SK-N-SH (cell line): ENCODE data around the gene TMEM63B. TPM values are rescaled to one million over a fixed set of nuclear protein-coding genes. Genes with fewer than 3 reads are reported as not detected.

Source experiments
- CTCF ChIA-PET: fragments of 300-600, 350-600 bp; formaldehyde crosslinking; extraction: SDS; loops from one replicate; lab custom pipeline; 2021; lab: Yijun Ruan, JAX
- POLR2A ChIA-PET: fragments of 350-600 bp; sonication (Branson Sonifier 250); formaldehyde crosslinking; extraction: SDS; loops from one replicate; lab custom pipeline; 2020; ENCODE audit warnings: antibody characterized with exemption, inconsistent platforms; lab: Yijun Ruan, JAX
- DNase-seq: peaks from one replicate; pipeline ENCODE4 v3.0.0; 2012
- H2AFZ ChIP-seq: fragments of 200-600 bp; sonication (generic); 2 replicates; pipeline ENCODE4 v1.8.1; 2016; ENCODE audit warnings: antibody characterized with exemption, mild to moderate bottlenecking, low read depth
- H3F3A ChIP-seq: fragments of 200-600 bp; sonication (generic); replicated peaks from 2 replicates; pipeline ENCODE3; 2016; ENCODE audit warnings: antibody characterized with exemption, mild to moderate bottlenecking; ENCODE audit not compliant: insufficient read depth
- H3K27ac ChIP-seq, 2 experiments: fragments of 200-500 bp in 1 of 2; fragments of 200-600 bp in 1 of 2; sonication (Bioruptor generic) in 1 of 2; sonication (generic), shearing (Covaris generic) in 1 of 2; 2 replicates each; pipeline versions ENCODE4 v1.5.1 to v1.6.1; 2014 to 2016; ENCODE audit warnings: low read depth in 2 of 2, inconsistent platforms in 1 of 2, low read length in 1 of 2, mild to moderate bottlenecking in 1 of 2, mixed read lengths in 1 of 2
- H3K27me3 ChIP-seq: fragments of 200-600 bp; sonication (generic), shearing (Covaris generic); 2 replicates; pipeline ENCODE4 v1.6.1; 2016; ENCODE audit warnings: mixed run types; ENCODE audit not compliant: insufficient read depth
- H3K36me3 ChIP-seq, 2 experiments: fragments of 200-500 bp in 1 of 2; fragments of 200-600 bp in 1 of 2; sonication (Bioruptor generic) in 1 of 2; sonication (generic) in 1 of 2; replicated peaks in 1 of 2; 2 replicates each; pipeline versions ENCODE3 to v1.5.1; 2014 to 2016; ENCODE audit warnings: low read length in 1 of 2, mild to moderate bottlenecking in 1 of 2; ENCODE audit not compliant: insufficient read depth in 2 of 2, control insufficient read depth in 1 of 2
- H3K4me1 ChIP-seq, 2 experiments: fragments of 200-500 bp in 1 of 2; fragments of 200-600 bp in 1 of 2; sonication (Bioruptor generic) in 1 of 2; sonication (generic), shearing (Covaris generic) in 1 of 2; 2 replicates each; pipeline versions ENCODE4 v1.5.1 to v1.6.1; 2014 to 2016; ENCODE audit warnings: low read depth in 1 of 2, low read length in 1 of 2, mixed run types in 1 of 2; ENCODE audit not compliant: insufficient read depth in 2 of 2, control insufficient read depth in 1 of 2
- H3K4me2 ChIP-seq: fragments of 200-600 bp; sonication (generic), shearing (Covaris generic); 2 replicates; pipeline ENCODE4 v1.6.1; 2017; ENCODE audit warnings: mixed run types
- H3K4me3 ChIP-seq, 2 experiments: fragments of 200-500 bp in 1 of 2; fragments of 200-600 bp in 1 of 2; sonication (Bioruptor generic) in 1 of 2; sonication (generic), shearing (Covaris generic) in 1 of 2; 2 replicates each; pipeline versions ENCODE4 v1.5.1 to v1.8.1; 2014 to 2016; ENCODE audit warnings: low read depth in 2 of 2, inconsistent platforms in 1 of 2, low read length in 1 of 2, mild to moderate bottlenecking in 1 of 2, mixed read lengths in 1 of 2, moderate library complexity in 1 of 2
- H3K79me2 ChIP-seq: fragments of 200-600 bp; sonication (generic); 2 replicates; pipeline ENCODE4 v1.8.1; 2017; ENCODE audit warnings: mild to moderate bottlenecking; ENCODE audit not compliant: insufficient read depth
- H3K9ac ChIP-seq: fragments of 200-600 bp; sonication (generic); 2 replicates; pipeline ENCODE4 v1.6.1; 2017; ENCODE audit warnings: mixed run types
- H3K9me2 ChIP-seq: fragments of 200-600 bp; sonication (generic); 2 replicates; pipeline ENCODE4 v1.6.1; 2017; ENCODE audit warnings: mixed run types
- H3K9me3 ChIP-seq: fragments of 200-600 bp; sonication (generic); 2 replicates; pipeline ENCODE4 v1.6.1; 2017; ENCODE audit warnings: mixed run types, mild to moderate bottlenecking, moderate library complexity
- H4K20me1 ChIP-seq: fragments of 200-600 bp; sonication (generic); 2 replicates; pipeline ENCODE4 v1.6.1; 2017; ENCODE audit warnings: mild to moderate bottlenecking, mixed run types; ENCODE audit not compliant: insufficient read depth
- CHD2 ChIP-seq: fragments of 150-350 bp; IDR thresholded peaks from 2 replicates; pipeline ENCODE4 v1.6.1; 2018; ENCODE audit warnings: low read length; ENCODE audit not compliant: partially characterized antibody
- ELF1 ChIP-seq: IDR thresholded peaks from 2 replicates; pipeline ENCODE4 v1.4.0; 2012
- EZH2phosphoT487 ChIP-seq: fragments of 200-600 bp; sonication (generic); IDR thresholded peaks from 2 replicates; pipeline ENCODE4 v1.6.1; 2017; ENCODE audit warnings: low read depth, mixed run types, mild to moderate bottlenecking, antibody characterized with exemption, moderate library complexity, borderline replicate concordance
- FOSL2 ChIP-seq: IDR thresholded peaks from 2 replicates; pipeline ENCODE4 v1.4.0; 2012; ENCODE audit warnings: low read depth, mild to moderate bottlenecking, moderate library complexity, borderline replicate concordance
- IRF3 ChIP-seq: fragments of 150-350 bp; IDR thresholded peaks from 2 replicates; pipeline ENCODE4 v1.6.1; 2016; ENCODE audit warnings: mild to moderate bottlenecking, low read depth, low read length
- MAX ChIP-seq: IDR thresholded peaks from 2 replicates; pipeline ENCODE4 v1.4.0; 2012; ENCODE audit warnings: low read depth
- MEF2A ChIP-seq: IDR thresholded peaks from 2 replicates; pipeline ENCODE4 v1.4.0; 2012; ENCODE audit warnings: low read depth, borderline replicate concordance
- RCOR1 ChIP-seq: fragments of 150-350 bp; IDR thresholded peaks from 2 replicates; pipeline ENCODE4 v1.6.1; 2017; ENCODE audit warnings: antibody characterized with exemption, low read length
- RFX5 ChIP-seq: IDR thresholded peaks from 2 replicates; pipeline ENCODE4 v1.6.1; 2012; ENCODE audit warnings: mild to moderate bottlenecking, improper control_type of control experiment, low read length
- SIN3A ChIP-seq: IDR thresholded peaks from 2 replicates; pipeline ENCODE4 v1.6.1; 2012; ENCODE audit warnings: low read depth, mild to moderate bottlenecking, low read length, moderate library complexity, borderline replicate concordance
- TCF12 ChIP-seq: IDR thresholded peaks from 2 replicates; pipeline ENCODE4 v1.4.0; 2012
- YY1 ChIP-seq: IDR thresholded peaks from 2 replicates; pipeline ENCODE4 v1.4.0; 2012; ENCODE audit warnings: low read depth, mild to moderate bottlenecking
- WGBS: methylation state at CpG from one replicate; pipeline ENCODE4 v1.1.6; 2017; ENCODE audit warnings: low lambda C conversion rate; 5-methylcytosine and 5-hydroxymethylcytosine counted together
- polyA plus RNA-seq, 3 experiments: library from polyadenylated mRNA; depleted of rRNA; stranded (reverse); fragments of >200 nt; gene quantifications; 2 replicates each; pipeline ENCODE4 v1.2.3, GENCODE V29; 2012
- TF ChIP-seq, protein P1 (sequence below): IDR thresholded peaks from 2 replicates; pipeline ENCODE4 v1.6.1; 2012; ENCODE audit warnings: mild to moderate bottlenecking, low read depth, low read length, moderate library complexity

Gene TMEM63B
- polyA plus RNA-seq, 1 of the 3 experiments (the other 2 are of a cell fraction), result 52.7 TPM

DNA sequence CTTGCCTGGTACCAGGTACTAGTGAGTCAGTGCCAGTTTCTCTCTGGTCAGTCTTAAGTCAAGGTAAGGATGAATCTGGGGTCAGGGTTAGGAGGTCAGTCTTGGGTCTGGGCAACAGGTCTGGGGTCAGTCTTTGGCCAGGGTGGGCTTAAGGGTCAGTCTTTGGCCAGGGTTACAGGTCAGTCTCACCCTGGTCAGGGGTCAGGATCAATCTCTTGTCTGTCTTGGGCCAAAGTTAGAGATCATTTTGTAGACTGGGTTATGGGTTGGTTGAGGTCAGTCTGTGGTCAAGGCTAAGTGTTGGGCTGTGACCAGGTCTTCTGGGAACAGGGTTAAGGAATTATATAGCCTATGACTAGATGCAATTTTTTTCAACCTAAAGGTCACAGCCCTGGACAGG lies 18.5 kb downstream of the TMEM63B start:
- Histone ChIP-seq H3K4me3 (no peak overlapping the region), H3K27me3 (no peaks in the 10 kb centered on the region), H3F3A (no peaks in the 10 kb centered on the region), H3K9ac (no peak overlapping the region)
- CTCF ChIA-PET, result no interaction called here
- DNase-seq, result no peak
- TF ChIP-seq, protein P1, sequence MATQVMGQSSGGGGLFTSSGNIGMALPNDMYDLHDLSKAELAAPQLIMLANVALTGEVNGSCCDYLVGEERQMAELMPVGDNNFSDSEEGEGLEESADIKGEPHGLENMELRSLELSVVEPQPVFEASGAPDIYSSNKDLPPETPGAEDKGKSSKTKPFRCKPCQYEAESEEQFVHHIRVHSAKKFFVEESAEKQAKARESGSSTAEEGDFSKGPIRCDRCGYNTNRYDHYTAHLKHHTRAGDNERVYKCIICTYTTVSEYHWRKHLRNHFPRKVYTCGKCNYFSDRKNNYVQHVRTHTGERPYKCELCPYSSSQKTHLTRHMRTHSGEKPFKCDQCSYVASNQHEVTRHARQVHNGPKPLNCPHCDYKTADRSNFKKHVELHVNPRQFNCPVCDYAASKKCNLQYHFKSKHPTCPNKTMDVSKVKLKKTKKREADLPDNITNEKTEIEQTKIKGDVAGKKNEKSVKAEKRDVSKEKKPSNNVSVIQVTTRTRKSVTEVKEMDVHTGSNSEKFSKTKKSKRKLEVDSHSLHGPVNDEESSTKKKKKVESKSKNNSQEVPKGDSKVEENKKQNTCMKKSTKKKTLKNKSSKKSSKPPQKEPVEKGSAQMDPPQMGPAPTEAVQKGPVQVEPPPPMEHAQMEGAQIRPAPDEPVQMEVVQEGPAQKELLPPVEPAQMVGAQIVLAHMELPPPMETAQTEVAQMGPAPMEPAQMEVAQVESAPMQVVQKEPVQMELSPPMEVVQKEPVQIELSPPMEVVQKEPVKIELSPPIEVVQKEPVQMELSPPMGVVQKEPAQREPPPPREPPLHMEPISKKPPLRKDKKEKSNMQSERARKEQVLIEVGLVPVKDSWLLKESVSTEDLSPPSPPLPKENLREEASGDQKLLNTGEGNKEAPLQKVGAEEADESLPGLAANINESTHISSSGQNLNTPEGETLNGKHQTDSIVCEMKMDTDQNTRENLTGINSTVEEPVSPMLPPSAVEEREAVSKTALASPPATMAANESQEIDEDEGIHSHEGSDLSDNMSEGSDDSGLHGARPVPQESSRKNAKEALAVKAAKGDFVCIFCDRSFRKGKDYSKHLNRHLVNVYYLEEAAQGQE, result no peak
- no peak for TF ChIP-seq FOSL2
- TF ChIP-seq IRF3, result no peak
- no peak for TF ChIP-seq MEF2A
- TF ChIP-seq MAX, result no peak
- no peak for TF ChIP-seq YY1
- TF ChIP-seq TCF12, result no peak
- no peak for TF ChIP-seq RCOR1
- TF ChIP-seq SIN3A, result no peak
- TF ChIP-seq, all 33 proteins: peak for 0
- Histone ChIP-seq H2AFZ (no peak overlapping the region), H3K4me1 (no peaks in the 10 kb centered on the region), H3K27ac (no peak overlapping the region), H4K20me1 (no peaks in the 10 kb centered on the region), H3K79me2 (no peaks in the 10 kb centered on the region), H3K9me3 (no peaks in the 10 kb centered on the region), H3K36me3 (peaks cover 15 to 34% of the 10 kb centered on the region in 2 experiments), H3K9me2 (no peaks in the 10 kb centered on the region), H3K4me2 (no peak overlapping the region)
- POLR2A ChIA-PET, result no interaction called here

- Histone ChIP-seq H3K27me3 (no peaks in the 10 kb centered on the region), H4K20me1 (no peaks in the 10 kb centered on the region), H3K4me2 (no peak overlapping the region), H3F3A (no peaks in the 10 kb centered on the region), H3K9me2 (no peaks in the 10 kb centered on the region), H3K4me1 (peaks cover 0 to 2% of the 10 kb centered on the region in 2 experiments; a peak in 1 of 4 replicates), H3K27ac (no peak overlapping the region), H2AFZ (no peak overlapping the region), H3K9me3 (no peaks in the 10 kb centered on the region), H3K36me3 (peaks cover 15 to 28% of the 10 kb centered on the region in 2 experiments), H3K79me2 (no peaks in the 10 kb centered on the region), H3K4me3 (no peak overlapping the region), H3K9ac (no peak overlapping the region)
- WGBS, result 94% methylated on average over 8 of the region's 10 CpGs
- no peak for DNase-seq
- ChIA-PET POLR2A (no interaction called here), CTCF (interaction anchor here (1.0 to 1.6 kb wide), 2 partner anchors 47 to 50 kb away, joined by 3 to 4 read pairs; no protein-coding TSS in a partner anchor)
- no peak for TF ChIP-seq FOSL2
- TF ChIP-seq IRF3, result no peak
- no peak for TF ChIP-seq ELF1
- no peak for TF ChIP-seq SIN3A
- no peak for TF ChIP-seq CHD2
- TF ChIP-seq EZH2phosphoT487, result no peak
- no peak for TF ChIP-seq MAX
- no peak for TF ChIP-seq RFX5
- no peak for TF ChIP-seq YY1
- TF ChIP-seq, protein P1, result no peak
- TF ChIP-seq MEF2A, result no peak
Measured at GRCh38 chr6:44146685-44147084, 19.3 kb downstream of the TMEM63B start.
